Erythroblast (primary cell): Measurements from ENCODE around the gene MFRP.

Source experiments
- GATA1 ChIP-seq: IDR thresholded peaks from 2 replicates; pipeline ENCODE4 v1.6.1; 2011; ENCODE audit warnings: low read depth, mild to moderate bottlenecking, control low read depth, low read length, moderate library complexity
- POLR2A ChIP-seq: IDR thresholded peaks from 2 replicates; pipeline ENCODE4 v1.6.1; 2011; ENCODE audit warnings: mild to moderate bottlenecking, low read length

DNA sequence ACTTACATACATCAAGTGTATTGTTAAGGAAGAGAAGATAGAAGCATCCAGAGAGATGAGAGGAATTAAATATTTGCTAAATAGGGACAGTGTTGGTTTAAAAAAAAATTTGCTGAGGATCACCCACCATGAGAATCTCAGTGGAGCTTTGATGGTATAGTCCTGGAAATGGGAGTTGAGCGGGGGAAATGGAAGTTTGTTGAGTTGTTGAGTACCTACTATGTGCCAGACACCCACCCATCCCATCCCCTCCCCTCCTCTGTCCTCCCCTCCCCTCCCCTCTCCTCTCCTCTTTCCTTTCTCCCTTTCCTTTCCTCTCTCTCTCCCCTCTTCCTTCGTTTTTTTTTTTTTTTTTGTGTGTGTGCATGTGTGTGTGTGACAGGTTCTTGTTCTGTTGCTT, 4.7 kb upstream of the MFRP start:
- TF ChIP-seq POLR2A: no peak
- no peak for TF ChIP-seq GATA1
